IPS-15b (cell line): ENCODE data around the gene ZNF787.
A peak's percentile ranks its signal among the peaks of the same experiment; 100 is the strongest.
"Not testable (repeated sequence)": the region's sequence is repeated elsewhere in the genome, so short reads cannot be mapped to it uniquely, and the experiment has no call there.

ENCODE experiments used
- H3K27me3 ChIP-seq: one replicate; pipeline ENCODE4 v1.6.1; 2013; ENCODE audit warnings: low read length; ENCODE audit not compliant: control insufficient read depth, insufficient read depth
- H3K36me3 ChIP-seq: one replicate; pipeline ENCODE4 v1.6.1; 2013; ENCODE audit warnings: low read length; ENCODE audit not compliant: control insufficient read depth, insufficient read depth
- H3K4me1 ChIP-seq: one replicate; pipeline ENCODE4 v1.6.1; 2013; ENCODE audit warnings: mild to moderate bottlenecking, low read length; ENCODE audit not compliant: control insufficient read depth, insufficient read depth
- H3K4me3 ChIP-seq: one replicate; pipeline ENCODE4 v1.5.1; 2013; ENCODE audit warnings: low read depth, low read length
- H3K9ac ChIP-seq: one replicate; pipeline ENCODE4 v1.6.1; 2013; ENCODE audit warnings: low read depth, mild to moderate bottlenecking, low read length
- H3K9me3 ChIP-seq: one replicate; pipeline ENCODE4 v1.6.1; 2013; ENCODE audit warnings: mild to moderate bottlenecking, low read length; ENCODE audit not compliant: control insufficient read depth, insufficient read depth

Gene ZNF787

GRCh38 chr19:56153507-56153906 lies 32.4 kb upstream of the ZNF787 start:
- H3K4me3 ChIP-seq, result peak overlapping the region; percentile 18
- H3K27me3 ChIP-seq, result no peaks in the 10 kb centered on the region
- H3K9me3 ChIP-seq, result no peaks in the 10 kb centered on the region
- H3K4me1 ChIP-seq, result peaks cover 18% of the 10 kb centered on the region
- peak overlapping the region; percentile 26 for H3K9ac ChIP-seq
- peaks cover 6% of the 10 kb centered on the region for H3K36me3 ChIP-seq

DNA sequence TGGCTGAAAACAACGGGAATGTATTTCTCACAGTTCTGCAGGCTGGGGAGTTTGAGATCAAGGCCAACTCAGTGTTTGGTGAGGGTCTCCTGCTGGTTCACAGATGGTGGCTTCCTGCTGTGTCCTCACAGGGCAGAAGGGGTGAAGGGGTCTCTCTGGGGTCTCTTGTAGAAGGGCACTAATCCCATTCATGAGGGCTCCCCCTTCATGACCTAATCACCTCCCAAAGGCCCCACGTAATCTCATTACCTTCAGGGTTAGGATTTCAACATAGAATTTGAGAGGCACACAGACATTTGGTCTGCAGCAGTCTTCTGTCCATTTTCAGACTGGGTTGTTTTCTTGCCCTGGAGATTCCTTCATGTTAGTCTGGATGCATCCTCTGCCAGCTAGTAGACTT lies 31.5 kb upstream of the ZNF787 start:
- Histone ChIP-seq H3K9me3 (no peaks in the 10 kb centered on the region), H3K9ac (no peak overlapping the region), H3K4me3 (no peak overlapping the region), H3K36me3 (peaks cover 14% of the 10 kb centered on the region), H3K27me3 (no peaks in the 10 kb centered on the region), H3K4me1 (peaks cover 18% of the 10 kb centered on the region)

DNA sequence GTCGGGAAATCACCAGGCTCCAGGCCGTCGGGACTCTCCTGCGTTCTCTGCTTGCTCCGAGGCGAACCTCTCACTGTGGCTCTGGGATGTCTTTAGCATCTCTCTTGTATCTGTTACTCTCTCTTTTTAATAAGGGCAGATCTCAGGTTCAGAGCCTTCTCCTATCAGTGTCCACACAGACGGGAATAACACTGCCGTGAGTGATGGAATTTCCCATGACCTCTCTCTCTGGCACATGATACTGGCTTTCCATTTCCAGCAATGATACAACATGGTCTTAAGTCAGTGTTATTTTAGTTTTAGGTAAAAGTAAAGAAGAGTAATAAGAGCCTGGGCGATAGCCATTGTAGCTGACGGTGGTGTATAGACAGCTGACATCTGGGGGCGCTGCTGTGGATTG lies 29.3 kb upstream of the ZNF787 start:
- H3K9ac ChIP-seq, result no peak overlapping the region
- no peaks in the 10 kb centered on the region for H3K27me3 ChIP-seq
- H3K4me1 ChIP-seq, result peaks cover 18% of the 10 kb centered on the region
- H3K4me3 ChIP-seq, result no peak overlapping the region
- peaks cover 18% of the 10 kb centered on the region for H3K36me3 ChIP-seq
- no peaks in the 10 kb centered on the region for H3K9me3 ChIP-seq

GRCh38 chr19:56149656-56150038 lies 28.6 kb upstream of the ZNF787 start:
- peaks cover 16% of the 10 kb centered on the region for H3K4me1 ChIP-seq
- H3K9ac ChIP-seq, result no peak overlapping the region
- peaks cover 16% of the 10 kb centered on the region for H3K36me3 ChIP-seq
- H3K4me3 ChIP-seq, result no peak overlapping the region
- no peaks in the 10 kb centered on the region for H3K27me3 ChIP-seq
- H3K9me3 ChIP-seq, result no peaks in the 10 kb centered on the region

GRCh38 chr19:56148955-56149655 lies 28.0 kb upstream of the ZNF787 start:
- H3K27me3 ChIP-seq, H3K4me3 ChIP-seq, H3K9me3 ChIP-seq, H3K9ac ChIP-seq: not testable (repeated sequence)
- Histone ChIP-seq H3K36me3 (peaks cover 16% of the 10 kb centered on the region), H3K4me1 (peaks cover 16% of the 10 kb centered on the region)

DNA sequence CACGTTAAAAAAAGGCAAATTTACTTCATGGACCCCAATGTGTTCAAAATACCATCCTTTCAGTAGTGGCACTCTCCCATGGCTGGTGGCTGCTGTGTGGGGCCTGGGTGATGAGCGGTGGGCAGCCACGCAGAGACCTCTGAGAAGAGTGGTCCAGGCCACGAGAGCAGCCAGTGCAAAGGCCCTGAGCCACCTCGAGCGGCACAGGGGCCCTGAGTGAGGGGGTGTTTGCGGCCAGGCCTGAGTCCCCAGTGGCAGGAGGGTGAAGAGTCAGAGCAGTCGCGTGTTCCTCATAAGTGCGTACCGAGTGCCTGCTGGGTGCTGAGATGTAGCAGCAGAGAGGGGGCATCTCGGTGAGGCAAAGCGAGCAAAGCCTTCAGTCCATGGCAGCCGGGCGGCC lies 27.0 kb upstream of the ZNF787 start:
- Histone ChIP-seq H3K9me3 (no peaks in the 10 kb centered on the region), H3K9ac (no peak overlapping the region), H3K27me3 (no peaks in the 10 kb centered on the region), H3K4me3 (no peak overlapping the region), H3K4me1 (peaks cover 7% of the 10 kb centered on the region), H3K36me3 (peaks cover 16% of the 10 kb centered on the region)

DNA sequence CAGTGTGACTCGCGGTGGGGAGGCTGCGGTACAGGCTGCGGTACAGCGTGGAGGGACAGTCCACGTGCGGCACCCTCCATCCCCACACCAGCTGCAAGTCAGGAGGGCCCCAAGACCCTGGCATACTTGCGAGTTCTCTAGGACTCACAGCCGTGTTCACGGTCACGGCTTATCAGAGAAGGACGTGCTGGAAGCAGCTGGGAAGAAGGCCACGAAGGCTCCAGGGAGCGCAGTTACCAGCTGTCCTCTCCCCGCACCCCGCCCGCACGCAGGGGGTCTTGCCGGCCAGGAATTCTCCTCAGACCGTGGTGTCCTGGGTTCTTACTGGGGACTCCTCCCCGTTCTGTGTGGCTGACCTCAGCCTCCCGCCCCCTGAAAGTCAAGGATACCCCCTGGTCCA lies 26.2 kb upstream of the ZNF787 start:
- H3K4me3 ChIP-seq, result no peak overlapping the region
- peaks cover 16% of the 10 kb centered on the region for H3K36me3 ChIP-seq
- H3K9me3 ChIP-seq, result no peaks in the 10 kb centered on the region
- H3K4me1 ChIP-seq, result no peaks in the 10 kb centered on the region
- H3K9ac ChIP-seq, result no peak overlapping the region
- no peaks in the 10 kb centered on the region for H3K27me3 ChIP-seq

DNA sequence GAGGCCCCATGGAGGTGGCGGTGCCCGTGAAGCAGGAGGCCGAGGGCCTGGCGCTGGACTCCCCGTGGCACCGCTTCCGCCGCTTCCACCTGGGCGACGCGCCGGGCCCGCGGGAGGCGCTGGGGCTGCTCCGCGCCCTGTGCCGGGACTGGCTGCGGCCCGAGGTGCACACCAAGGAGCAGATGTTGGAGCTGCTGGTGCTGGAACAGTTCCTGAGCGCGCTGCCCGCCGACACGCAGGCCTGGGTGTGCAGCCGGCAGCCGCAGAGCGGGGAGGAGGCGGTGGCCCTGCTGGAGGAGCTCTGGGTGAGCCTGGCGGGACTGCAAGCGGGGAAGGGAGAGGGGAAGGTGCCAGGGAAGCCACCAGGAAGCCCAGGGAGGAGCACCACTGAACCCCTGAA lies 25.8 kb upstream of the ZNF787 start:
- Histone ChIP-seq H3K4me3 (no peak overlapping the region), H3K9me3 (no peaks in the 10 kb centered on the region), H3K4me1 (peaks cover 2% of the 10 kb centered on the region), H3K9ac (no peak overlapping the region), H3K27me3 (no peaks in the 10 kb centered on the region), H3K36me3 (peaks cover 16% of the 10 kb centered on the region)

- Histone ChIP-seq H3K9ac (no peak overlapping the region), H3K27me3 (no peaks in the 10 kb centered on the region), H3K4me3 (no peak overlapping the region), H3K36me3 (peaks cover 16% of the 10 kb centered on the region), H3K9me3 (no peaks in the 10 kb centered on the region), H3K4me1 (peaks cover 2% of the 10 kb centered on the region)
These were observed 24.6 kb upstream of the ZNF787 start for GRCh38 chr19:56145698-56146097.

DNA sequence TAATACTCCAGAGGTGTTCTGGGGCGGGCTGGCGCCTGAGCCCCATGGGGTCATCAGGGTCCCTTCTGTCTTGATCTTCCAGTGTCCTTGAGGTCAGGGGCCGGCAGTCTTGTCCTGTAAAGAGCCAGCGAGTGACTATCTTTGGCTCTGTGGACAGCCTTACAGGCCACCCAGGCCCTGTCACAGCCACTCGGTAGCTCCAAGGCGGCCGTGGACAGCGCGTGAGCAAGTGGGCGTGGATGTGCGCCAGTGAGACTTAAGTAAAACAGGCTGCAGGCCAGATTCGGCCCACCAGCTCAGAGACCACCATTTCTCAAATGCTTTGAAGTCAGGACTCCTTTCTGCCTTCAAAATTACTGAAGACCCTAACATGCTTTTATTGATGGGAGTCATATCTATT lies 23.7 kb upstream of the ZNF787 start:
- H3K4me1 ChIP-seq, result peaks cover 2% of the 10 kb centered on the region
- H3K9me3 ChIP-seq, result no peaks in the 10 kb centered on the region
- H3K9ac ChIP-seq, result no peak overlapping the region
- no peaks in the 10 kb centered on the region for H3K27me3 ChIP-seq
- peaks cover 16% of the 10 kb centered on the region for H3K36me3 ChIP-seq
- no peak overlapping the region for H3K4me3 ChIP-seq

- Histone ChIP-seq H3K27me3 (no peaks in the 10 kb centered on the region), H3K9me3 (no peaks in the 10 kb centered on the region), H3K4me1 (peaks cover 2% of the 10 kb centered on the region), H3K4me3 (no peak overlapping the region), H3K9ac (no peak overlapping the region), H3K36me3 (peaks cover 16% of the 10 kb centered on the region)
These were observed 23.3 kb upstream of the ZNF787 start for GRCh38 chr19:56144376-56144775.

- Histone ChIP-seq H3K9ac (no peak overlapping the region), H3K9me3 (no peaks in the 10 kb centered on the region), H3K27me3 (no peaks in the 10 kb centered on the region), H3K4me3 (no peak overlapping the region), H3K36me3 (peaks cover 10% of the 10 kb centered on the region), H3K4me1 (peaks cover 2% of the 10 kb centered on the region)
These were observed 21.9 kb upstream of the ZNF787 start for GRCh38 chr19:56142897-56143434.
